HCT116 (cell line): ENCODE data around the gene DPH2.

Experiments
- POLR2A ChIP-seq: IDR thresholded peaks from 2 replicates; pipeline ENCODE4 v1.7.0; 2011; ENCODE audit warnings: borderline replicate concordance; ENCODE audit not compliant: insufficient read depth, insufficient read length; ENCODE audit errors: extremely low read depth
- POLR2AphosphoS5 ChIP-seq: IDR thresholded peaks from 2 replicates; pipeline ENCODE4 v1.6.1; 2011; ENCODE audit warnings: mild to moderate bottlenecking, low read depth, low read length, moderate library complexity
- RAD21 ChIP-seq: IDR thresholded peaks from 2 replicates; pipeline ENCODE4 v1.6.1; 2012; ENCODE audit warnings: low read depth, mild to moderate bottlenecking
- SIN3A ChIP-seq: IDR thresholded peaks from 2 replicates; pipeline ENCODE4 v1.6.1; 2012; ENCODE audit warnings: low read depth
- SP1 ChIP-seq: IDR thresholded peaks from 2 replicates; pipeline ENCODE4 v1.6.1; 2012; ENCODE audit warnings: low read depth
- YY1 ChIP-seq: IDR thresholded peaks from 2 replicates; pipeline ENCODE4 v1.6.1; 2011; ENCODE audit warnings: low read length, low read depth, moderate library complexity, mild to moderate bottlenecking; ENCODE audit not compliant: insufficient replicate concordance; ENCODE audit errors: extremely low read depth
- ZNF274 ChIP-seq: fragments of 200-500 bp; sonication (Bioruptor generic); IDR thresholded peaks from 2 replicates; pipeline ENCODE4 v1.6.1; 2014; ENCODE audit warnings: mild to moderate bottlenecking, low read depth, low read length, inconsistent platforms
- TF ChIP-seq, protein P1 (sequence below): IDR thresholded peaks from 2 replicates; pipeline ENCODE4 v1.6.1; 2012
- TF ChIP-seq, protein P2 (sequence below), 3 experiments: fragments of 200-600 bp in 1 of 3; sonication (generic) in 1 of 3; IDR thresholded peaks in 2 of 3; conservative IDR thresholded peaks in 1 of 3; 2 replicates each; pipeline ENCODE4 v1.5.1; 2012 to 2017; ENCODE audit warnings: low read depth in 2 of 3, low read length in 2 of 3, antibody characterized with exemption in 1 of 3, borderline replicate concordance in 1 of 3, control low read depth in 1 of 3, mild to moderate bottlenecking in 1 of 3, mixed read lengths in 1 of 3, mixed run types in 1 of 3, moderate library complexity in 1 of 3; ENCODE audit not compliant: insufficient read depth in 1 of 3
- TF ChIP-seq, protein P3 (sequence below): IDR thresholded peaks from 2 replicates; pipeline ENCODE4 v1.6.1; 2012; ENCODE audit warnings: low read depth

DNA sequence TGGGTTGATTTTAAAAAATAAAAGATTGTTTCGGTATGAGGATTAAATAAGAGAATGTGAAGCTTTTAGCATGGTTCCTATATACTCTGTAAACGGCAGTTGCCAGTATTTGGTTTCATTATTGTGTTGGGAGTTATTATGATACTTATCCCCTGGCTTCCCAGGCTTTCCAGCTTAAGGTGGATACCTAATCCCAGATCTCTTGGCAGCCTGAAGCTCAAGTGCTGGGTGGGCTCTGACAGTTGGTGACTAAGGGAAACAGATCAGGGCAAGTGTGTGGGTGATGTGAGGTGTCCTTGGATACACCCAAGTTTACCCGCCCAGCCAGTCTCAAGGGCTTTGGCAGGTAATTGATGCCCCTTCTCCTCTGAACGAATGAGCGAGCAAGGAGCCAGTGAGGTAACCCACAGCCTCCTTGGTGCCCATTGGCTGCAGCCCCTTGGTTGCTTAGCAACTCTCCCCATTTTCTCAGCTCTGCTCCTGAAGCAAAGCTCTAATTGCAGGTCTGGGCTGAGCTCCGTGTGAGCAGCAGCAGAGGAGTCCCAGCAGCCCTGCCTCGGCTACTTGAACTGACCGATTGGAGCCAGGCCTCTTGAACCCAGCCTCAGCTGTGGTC lies 17.0 kb upstream of the DPH2 start:
- TF ChIP-seq, protein P1, sequence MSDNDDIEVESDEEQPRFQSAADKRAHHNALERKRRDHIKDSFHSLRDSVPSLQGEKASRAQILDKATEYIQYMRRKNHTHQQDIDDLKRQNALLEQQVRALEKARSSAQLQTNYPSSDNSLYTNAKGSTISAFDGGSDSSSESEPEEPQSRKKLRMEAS = no peak
- TF ChIP-seq SP1 = no peak
- TF ChIP-seq, protein P2, sequence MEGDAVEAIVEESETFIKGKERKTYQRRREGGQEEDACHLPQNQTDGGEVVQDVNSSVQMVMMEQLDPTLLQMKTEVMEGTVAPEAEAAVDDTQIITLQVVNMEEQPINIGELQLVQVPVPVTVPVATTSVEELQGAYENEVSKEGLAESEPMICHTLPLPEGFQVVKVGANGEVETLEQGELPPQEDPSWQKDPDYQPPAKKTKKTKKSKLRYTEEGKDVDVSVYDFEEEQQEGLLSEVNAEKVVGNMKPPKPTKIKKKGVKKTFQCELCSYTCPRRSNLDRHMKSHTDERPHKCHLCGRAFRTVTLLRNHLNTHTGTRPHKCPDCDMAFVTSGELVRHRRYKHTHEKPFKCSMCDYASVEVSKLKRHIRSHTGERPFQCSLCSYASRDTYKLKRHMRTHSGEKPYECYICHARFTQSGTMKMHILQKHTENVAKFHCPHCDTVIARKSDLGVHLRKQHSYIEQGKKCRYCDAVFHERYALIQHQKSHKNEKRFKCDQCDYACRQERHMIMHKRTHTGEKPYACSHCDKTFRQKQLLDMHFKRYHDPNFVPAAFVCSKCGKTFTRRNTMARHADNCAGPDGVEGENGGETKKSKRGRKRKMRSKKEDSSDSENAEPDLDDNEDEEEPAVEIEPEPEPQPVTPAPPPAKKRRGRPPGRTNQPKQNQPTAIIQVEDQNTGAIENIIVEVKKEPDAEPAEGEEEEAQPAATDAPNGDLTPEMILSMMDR (IDR thresholded peaks at IDR 0.05 in 2 of 3, conservative IDR thresholded peaks at IDR 0.05 in 1 of 3; ENCODE audit: borderline replicate concordance in 1 of 3, insufficient read depth in 1 of 3, low read depth in 2 of 3, low read length in 2 of 3) = no peak
- no peak for TF ChIP-seq SIN3A
- no peak for TF ChIP-seq RAD21
- TF ChIP-seq POLR2A = no peak
- no peak for TF ChIP-seq POLR2AphosphoS5
- no peak for TF ChIP-seq YY1
- TF ChIP-seq, protein P3, sequence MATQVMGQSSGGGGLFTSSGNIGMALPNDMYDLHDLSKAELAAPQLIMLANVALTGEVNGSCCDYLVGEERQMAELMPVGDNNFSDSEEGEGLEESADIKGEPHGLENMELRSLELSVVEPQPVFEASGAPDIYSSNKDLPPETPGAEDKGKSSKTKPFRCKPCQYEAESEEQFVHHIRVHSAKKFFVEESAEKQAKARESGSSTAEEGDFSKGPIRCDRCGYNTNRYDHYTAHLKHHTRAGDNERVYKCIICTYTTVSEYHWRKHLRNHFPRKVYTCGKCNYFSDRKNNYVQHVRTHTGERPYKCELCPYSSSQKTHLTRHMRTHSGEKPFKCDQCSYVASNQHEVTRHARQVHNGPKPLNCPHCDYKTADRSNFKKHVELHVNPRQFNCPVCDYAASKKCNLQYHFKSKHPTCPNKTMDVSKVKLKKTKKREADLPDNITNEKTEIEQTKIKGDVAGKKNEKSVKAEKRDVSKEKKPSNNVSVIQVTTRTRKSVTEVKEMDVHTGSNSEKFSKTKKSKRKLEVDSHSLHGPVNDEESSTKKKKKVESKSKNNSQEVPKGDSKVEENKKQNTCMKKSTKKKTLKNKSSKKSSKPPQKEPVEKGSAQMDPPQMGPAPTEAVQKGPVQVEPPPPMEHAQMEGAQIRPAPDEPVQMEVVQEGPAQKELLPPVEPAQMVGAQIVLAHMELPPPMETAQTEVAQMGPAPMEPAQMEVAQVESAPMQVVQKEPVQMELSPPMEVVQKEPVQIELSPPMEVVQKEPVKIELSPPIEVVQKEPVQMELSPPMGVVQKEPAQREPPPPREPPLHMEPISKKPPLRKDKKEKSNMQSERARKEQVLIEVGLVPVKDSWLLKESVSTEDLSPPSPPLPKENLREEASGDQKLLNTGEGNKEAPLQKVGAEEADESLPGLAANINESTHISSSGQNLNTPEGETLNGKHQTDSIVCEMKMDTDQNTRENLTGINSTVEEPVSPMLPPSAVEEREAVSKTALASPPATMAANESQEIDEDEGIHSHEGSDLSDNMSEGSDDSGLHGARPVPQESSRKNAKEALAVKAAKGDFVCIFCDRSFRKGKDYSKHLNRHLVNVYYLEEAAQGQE = no peak
- TF ChIP-seq ZNF274 = no peak
